ENCODE measurements around the gene ZNF282. TPM values are rescaled to one million over a fixed set of nuclear protein-coding genes. Genes with fewer than 3 reads are reported as not detected.
"Not testable (repeated sequence)": the region's sequence is repeated elsewhere in the genome, so short reads cannot be mapped to it uniquely, and the experiment has no call there.

Gene ZNF282
- total RNA-seq, 1 donor from 2014 or later, result 18.5 TPM

DNA sequence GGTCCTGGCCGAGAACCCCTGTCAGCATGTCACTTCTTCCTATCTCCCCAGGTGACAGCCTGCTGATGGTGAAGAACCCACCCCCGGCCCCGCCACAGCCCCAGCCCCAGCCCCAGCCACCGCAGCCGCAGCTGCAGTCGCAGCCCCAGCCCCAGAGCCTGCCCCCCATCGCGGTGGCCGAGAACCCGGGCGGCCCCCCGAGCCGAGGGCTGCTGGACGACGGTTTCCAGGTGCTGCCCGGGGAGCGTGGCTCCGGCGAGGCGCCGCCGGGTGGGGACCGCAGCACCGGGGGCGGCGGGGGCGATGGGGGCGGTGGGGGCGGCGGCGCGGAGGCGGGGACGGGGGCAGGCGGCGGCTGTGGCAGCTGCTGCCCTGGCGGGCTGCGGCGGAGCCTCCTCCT, 28.4 kb downstream of the ZNF282 start:
- TF ChIP-seq, protein P1, sequence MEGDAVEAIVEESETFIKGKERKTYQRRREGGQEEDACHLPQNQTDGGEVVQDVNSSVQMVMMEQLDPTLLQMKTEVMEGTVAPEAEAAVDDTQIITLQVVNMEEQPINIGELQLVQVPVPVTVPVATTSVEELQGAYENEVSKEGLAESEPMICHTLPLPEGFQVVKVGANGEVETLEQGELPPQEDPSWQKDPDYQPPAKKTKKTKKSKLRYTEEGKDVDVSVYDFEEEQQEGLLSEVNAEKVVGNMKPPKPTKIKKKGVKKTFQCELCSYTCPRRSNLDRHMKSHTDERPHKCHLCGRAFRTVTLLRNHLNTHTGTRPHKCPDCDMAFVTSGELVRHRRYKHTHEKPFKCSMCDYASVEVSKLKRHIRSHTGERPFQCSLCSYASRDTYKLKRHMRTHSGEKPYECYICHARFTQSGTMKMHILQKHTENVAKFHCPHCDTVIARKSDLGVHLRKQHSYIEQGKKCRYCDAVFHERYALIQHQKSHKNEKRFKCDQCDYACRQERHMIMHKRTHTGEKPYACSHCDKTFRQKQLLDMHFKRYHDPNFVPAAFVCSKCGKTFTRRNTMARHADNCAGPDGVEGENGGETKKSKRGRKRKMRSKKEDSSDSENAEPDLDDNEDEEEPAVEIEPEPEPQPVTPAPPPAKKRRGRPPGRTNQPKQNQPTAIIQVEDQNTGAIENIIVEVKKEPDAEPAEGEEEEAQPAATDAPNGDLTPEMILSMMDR (conservative IDR thresholded peaks at IDR 0.05; ENCODE audit: low read depth, low read length), result no peak
- H3K4me3 ChIP-seq (ENCODE audit: low read depth, low read length), result no peak overlapping the region
- DNase-seq (ENCODE audit: low read depth), result no peak

DNA sequence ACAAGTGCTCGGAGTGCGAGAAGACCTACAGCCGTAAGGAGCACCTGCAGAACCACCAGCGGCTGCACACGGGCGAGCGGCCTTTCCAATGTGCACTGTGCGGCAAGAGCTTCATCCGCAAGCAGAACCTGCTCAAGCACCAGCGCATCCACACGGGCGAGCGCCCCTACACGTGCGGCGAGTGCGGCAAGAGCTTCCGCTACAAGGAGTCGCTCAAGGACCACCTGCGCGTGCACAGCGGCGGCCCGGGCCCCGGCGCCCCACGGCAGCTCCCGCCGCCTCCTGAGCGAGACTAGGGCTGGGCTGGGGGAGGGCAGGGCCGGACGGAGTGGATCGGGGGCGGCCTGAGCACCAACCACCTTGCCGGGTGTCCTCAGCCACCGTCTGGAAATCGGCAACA, 29.0 kb downstream of the ZNF282 start:
- H3K4me3 ChIP-seq (ENCODE audit: low read depth, low read length), result no peak overlapping the region
- TF ChIP-seq, protein P1 (conservative IDR thresholded peaks at IDR 0.05; ENCODE audit: low read depth, low read length), result no peak
- no peak for DNase-seq (ENCODE audit: low read depth)

DNA sequence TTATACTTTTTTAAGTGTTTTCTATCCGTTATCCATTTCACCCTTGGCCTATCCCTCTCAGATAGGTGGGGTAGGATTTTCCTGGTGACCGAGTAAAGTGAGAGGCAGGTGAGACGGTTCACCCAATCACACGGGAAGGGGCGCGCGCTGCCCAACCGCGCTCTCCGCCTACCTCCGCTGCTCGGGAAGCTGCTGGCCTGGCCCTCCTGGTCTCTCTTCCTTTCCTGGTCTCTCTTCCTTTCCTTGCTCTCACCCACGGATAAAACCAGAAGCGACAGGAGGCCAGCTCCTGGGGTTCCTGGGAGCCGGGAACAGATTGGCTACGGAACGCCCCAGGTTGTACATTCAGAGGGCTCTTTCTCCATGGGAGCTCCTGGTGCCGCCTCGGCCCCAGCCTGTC, 29.8 kb downstream of the ZNF282 start:
- DNase-seq (ENCODE audit: low read depth), result no peak
- H3K4me3 ChIP-seq (ENCODE audit: low read depth, low read length), result no peak overlapping the region
- TF ChIP-seq, protein P1 (conservative IDR thresholded peaks at IDR 0.05; ENCODE audit: low read depth, low read length), result no peak

DNA sequence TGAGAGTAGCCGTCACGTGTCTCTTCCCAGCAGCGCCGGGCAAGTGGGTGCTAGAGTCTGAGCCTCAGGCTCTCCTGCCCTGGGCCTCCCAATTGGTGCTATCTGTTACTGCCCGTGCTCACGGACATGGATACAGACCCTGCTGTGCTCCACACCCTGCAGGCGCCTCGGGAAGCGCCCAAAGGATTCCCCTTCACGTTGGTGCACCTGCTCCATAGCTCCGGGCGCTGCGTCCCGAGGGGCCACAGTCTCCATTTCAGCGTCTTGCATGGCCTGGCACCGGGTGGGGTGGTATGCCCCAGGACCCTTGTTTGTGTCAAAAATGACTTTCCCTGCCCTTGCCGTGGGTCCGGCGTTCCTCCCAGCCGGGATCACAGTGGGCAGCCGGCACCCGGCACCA, 30.3 kb downstream of the ZNF282 start:
- DNase-seq (ENCODE audit: low read depth), result no peak
- TF ChIP-seq, protein P1 (conservative IDR thresholded peaks at IDR 0.05; ENCODE audit: low read depth, low read length), result no peak
- H3K4me3 ChIP-seq (ENCODE audit: low read depth, low read length), result no peak overlapping the region

DNA sequence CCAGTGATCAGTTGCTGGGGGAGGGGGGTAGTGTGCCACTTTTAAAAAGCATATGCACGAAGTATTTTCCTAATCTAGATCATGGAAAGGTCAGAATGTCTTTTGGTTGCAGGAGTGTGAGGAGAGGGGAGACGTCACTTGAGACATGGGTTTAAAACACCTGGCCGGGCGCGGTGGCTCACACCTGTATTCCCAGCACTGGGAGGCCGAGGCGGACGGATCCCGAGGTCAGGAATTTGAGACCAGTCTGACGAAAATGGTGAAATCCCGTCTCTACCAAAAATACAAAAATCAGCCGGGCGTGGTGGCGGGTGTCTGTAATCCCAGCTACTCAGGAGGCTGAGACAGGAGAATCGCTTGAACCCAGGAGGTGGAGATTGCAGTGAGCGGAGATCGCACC, 31.0 kb downstream of the ZNF282 start:
- H3K4me3 ChIP-seq (ENCODE audit: low read depth, low read length); DNase-seq (ENCODE audit: low read depth): not testable (repeated sequence)

DNA sequence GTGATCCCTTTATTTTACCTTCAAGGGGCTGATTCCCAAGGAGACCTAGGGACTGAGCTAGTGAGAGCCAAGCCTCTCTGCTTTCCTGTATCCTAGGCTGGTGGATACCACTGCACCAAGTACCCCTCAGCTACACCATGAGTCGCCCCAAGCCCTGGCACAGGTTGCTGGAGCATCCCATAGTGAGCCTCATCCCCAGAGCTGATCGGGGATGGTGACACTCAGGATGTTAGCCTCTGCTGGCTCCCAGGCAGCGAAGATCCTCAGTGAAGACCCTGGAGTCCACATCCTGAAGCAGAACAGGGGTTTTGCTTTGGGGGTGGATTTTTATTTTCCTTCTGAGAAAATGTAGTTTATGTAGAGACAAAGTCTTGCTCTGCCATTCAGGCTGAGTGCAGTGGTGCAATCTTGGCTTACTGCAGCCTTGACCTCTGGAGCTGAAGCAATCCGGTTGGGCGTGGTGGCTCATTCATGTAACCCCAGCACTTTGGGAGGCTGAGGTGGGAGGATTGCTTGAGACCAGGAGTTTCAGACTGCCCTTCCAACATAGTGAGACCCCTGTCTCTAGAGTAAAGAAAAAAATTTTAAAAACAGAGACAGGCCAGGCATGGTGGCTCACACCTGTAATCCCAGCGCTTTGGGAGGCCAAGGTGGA, 31.6 kb downstream of the ZNF282 start:
- DNase-seq (ENCODE audit: low read depth), result no peak
- TF ChIP-seq, protein P1 (conservative IDR thresholded peaks at IDR 0.05; ENCODE audit: low read depth, low read length), result no peak
- H3K4me3 ChIP-seq (ENCODE audit: low read depth, low read length), result no peak overlapping the region

DNA sequence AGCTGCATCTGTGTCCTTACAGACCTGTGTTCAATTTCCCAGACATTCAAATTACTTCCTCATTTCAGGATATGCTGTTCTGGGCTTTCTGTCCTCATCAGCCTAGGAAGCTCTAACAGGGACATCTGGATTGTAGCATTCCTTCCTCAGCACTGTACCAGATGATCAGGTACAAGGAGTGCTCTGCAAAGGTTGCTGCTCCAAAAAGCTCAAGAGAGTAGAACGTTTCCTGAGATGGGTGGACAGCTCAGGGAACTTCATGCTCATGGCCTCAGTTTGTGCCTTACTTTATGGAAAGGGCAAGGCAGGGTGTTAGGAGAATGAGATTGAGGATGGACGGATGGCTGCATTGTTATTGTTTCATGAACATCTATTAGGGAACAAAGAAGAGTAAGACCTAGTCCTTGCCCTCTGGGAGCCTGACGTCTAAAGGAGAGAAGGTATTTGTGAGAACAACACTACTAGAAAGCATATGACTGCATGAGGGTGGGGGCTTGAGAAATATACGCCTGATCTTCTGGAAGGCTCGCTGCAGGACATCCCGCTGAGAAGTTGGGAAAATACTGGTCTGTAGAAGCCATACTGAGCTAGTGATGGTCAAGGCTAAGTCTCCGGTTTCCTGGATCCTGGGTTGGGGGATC, 33.6 kb downstream of the ZNF282 start:
- TF ChIP-seq, protein P1 (conservative IDR thresholded peaks at IDR 0.05; ENCODE audit: low read depth, low read length), result no peak
- no peak overlapping the region for H3K4me3 ChIP-seq (ENCODE audit: low read depth, low read length)
- no peak for DNase-seq (ENCODE audit: low read depth)

All from epithelial cell of proximal tubule (primary cell).